GM12801 (cell line): ENCODE measurements around the gene ILK.

Experiments used
- CTCF ChIP-seq: IDR thresholded peaks from one replicate; pipeline ENCODE4 v1.5.1; 2011; ENCODE audit warnings: control low read depth; ENCODE audit not compliant: insufficient read length; ENCODE audit errors: extremely low read depth

ILK gene

GRCh38 chr11:6568191-6568918 is 35.2 kb upstream of the ILK start:
- TF ChIP-seq CTCF = no peak

DNA sequence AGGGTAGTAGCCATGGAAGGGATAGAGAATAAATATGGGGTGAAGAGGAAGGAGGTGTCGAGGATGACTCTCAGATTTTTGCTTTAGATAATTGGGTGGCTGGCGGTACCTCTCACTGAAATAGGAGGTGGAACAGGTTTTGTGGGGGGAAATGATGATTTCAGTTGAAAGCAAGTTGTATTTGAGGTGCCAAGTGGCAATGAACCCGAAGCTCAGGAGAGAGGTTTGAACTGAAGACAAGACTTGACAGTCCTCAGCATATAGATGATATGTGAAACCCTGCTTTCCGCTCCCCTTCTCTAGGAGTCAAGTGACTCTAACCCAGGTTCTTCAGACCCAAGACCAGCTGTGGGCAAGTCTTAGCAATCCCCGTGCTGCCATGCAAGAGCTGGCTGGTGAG is 33.9 kb upstream of the ILK start:
- no peak for TF ChIP-seq CTCF

- no peak for TF ChIP-seq CTCF
Measured at GRCh38 chr11:6570691-6571427, 32.7 kb upstream of the ILK start.

- no peak for TF ChIP-seq CTCF
Measured at GRCh38 chr11:6571434-6572008, 32.1 kb upstream of the ILK start.

GRCh38 chr11:6572215-6572614 is 31.4 kb upstream of the ILK start:
- no peak for TF ChIP-seq CTCF

GRCh38 chr11:6574816-6575715 is 28.5 kb upstream of the ILK start:
- TF ChIP-seq CTCF = no peak
